PC-9 (cell line): ENCODE measurements around the gene KCNK15. TPM values are rescaled to one million over a fixed set of nuclear protein-coding genes. Genes with fewer than 3 reads are reported as not detected.

Experiments used
- BruUV-seq: library from RNA; stranded (reverse); fragments of 400-500 nt; replicated peaks from 2 replicates; lab custom pipeline; 2021; lab: Mats Ljungman, UMichigan
- CTCF ChIA-PET: fragments of 300-600 bp; sonication (Branson Sonifier 250); formaldehyde crosslinking; loops from one replicate; lab custom pipeline; 2022; ENCODE audit warnings: antibody characterized with exemption; lab: Charles Lee
- POLR2A ChIA-PET: fragments of 300-600 bp; sonication (Branson Sonifier 250); formaldehyde crosslinking; loops from one replicate; lab custom pipeline; 2022; ENCODE audit warnings: antibody characterized with exemption; ENCODE audit not compliant: unreplicated experiment; lab: Charles Lee
- DNase-seq, 2 experiments: peaks; one replicate each; pipeline versions ENCODE4 v3.0.0 to v3.0.0-alpha.2; 2015 to 2022; ENCODE audit warnings: mixed read lengths in 1 of 2
- H2AFZ ChIP-seq: fragments of 200-600 bp; sonication (generic); 2 replicates; pipeline ENCODE4 v1.8.1; 2017; ENCODE audit warnings: antibody characterized with exemption
- H3F3A ChIP-seq: fragments of 200-600 bp; sonication (generic); 2 replicates; pipeline ENCODE4 v1.8.1; 2017; ENCODE audit warnings: antibody characterized with exemption, mild to moderate bottlenecking, low read depth; ENCODE audit not compliant: insufficient read depth
- H3K27ac ChIP-seq: fragments of 200-600 bp; sonication (generic); 2 replicates; pipeline ENCODE4 v1.6.1; 2016; ENCODE audit warnings: mixed run types
- H3K27me3 ChIP-seq: fragments of 200-600 bp; sonication (generic); 2 replicates; pipeline ENCODE4 v1.6.1; 2016; ENCODE audit warnings: low read depth, mixed run types; ENCODE audit not compliant: insufficient read depth
- H3K36me3 ChIP-seq: fragments of 200-600 bp; sonication (generic); 2 replicates; pipeline ENCODE4 v1.6.1; 2016; ENCODE audit warnings: low read depth, mixed run types
- H3K4me1 ChIP-seq: fragments of 200-600 bp; sonication (generic); replicated peaks from 2 replicates; pipeline ENCODE4 v1.6.1; 2016; ENCODE audit warnings: mixed run types; ENCODE audit not compliant: insufficient read depth
- H3K4me2 ChIP-seq: fragments of 200-600 bp; sonication (generic); 2 replicates; pipeline ENCODE4 v1.6.1; 2017; ENCODE audit warnings: mixed run types
- H3K4me3 ChIP-seq: fragments of 200-600 bp; sonication (generic); 2 replicates; pipeline ENCODE4 v1.6.1; 2016; ENCODE audit warnings: mixed run types
- H3K79me2 ChIP-seq: fragments of 200-600 bp; sonication (generic); 2 replicates; pipeline ENCODE4 v1.6.1; 2017; ENCODE audit warnings: low read depth, mixed run types
- H3K9me2 ChIP-seq: fragments of 200-600 bp; sonication (generic); 2 replicates; pipeline ENCODE4 v1.8.1; 2017; ENCODE audit warnings: mild to moderate bottlenecking; ENCODE audit not compliant: insufficient read depth
- H3K9me3 ChIP-seq: fragments of 200-600 bp; sonication (generic); 2 replicates; pipeline ENCODE4 v1.8.1; 2016; ENCODE audit warnings: low read depth; ENCODE audit not compliant: insufficient read depth
- H4K20me1 ChIP-seq: fragments of 200-600 bp; sonication (generic); 2 replicates; pipeline ENCODE4 v1.8.1; 2017; ENCODE audit not compliant: insufficient read depth
- CTCF ChIP-seq: fragments of 200-600 bp; sonication (generic); conservative IDR thresholded peaks from 2 replicates; pipeline ENCODE4 v1.6.1; 2017; ENCODE audit warnings: mixed run types, antibody characterized with exemption, mild to moderate bottlenecking, moderate library complexity
- EZH2 ChIP-seq: fragments of 200-600 bp; sonication (generic); IDR thresholded peaks from 2 replicates; pipeline ENCODE4 v1.8.0; 2017; ENCODE audit warnings: antibody characterized with exemption, low read depth
- intact Hi-C: fragments of 100-400 bp; cut with micrococcal nuclease; formaldehyde crosslinking; loops from one replicate; pipeline ENCODE4 v1.10.0; 2022; ENCODE audit not compliant: unreplicated experiment
- total RNA-seq: library from RNA; stranded (reverse); gene quantifications from 2 replicates; pipeline ENCODE4 v1.2.3, GENCODE V29; 2021

The KCNK15 gene
- total RNA-seq, 1 experiment from 2014 or later, result 0.26 TPM

DNA sequence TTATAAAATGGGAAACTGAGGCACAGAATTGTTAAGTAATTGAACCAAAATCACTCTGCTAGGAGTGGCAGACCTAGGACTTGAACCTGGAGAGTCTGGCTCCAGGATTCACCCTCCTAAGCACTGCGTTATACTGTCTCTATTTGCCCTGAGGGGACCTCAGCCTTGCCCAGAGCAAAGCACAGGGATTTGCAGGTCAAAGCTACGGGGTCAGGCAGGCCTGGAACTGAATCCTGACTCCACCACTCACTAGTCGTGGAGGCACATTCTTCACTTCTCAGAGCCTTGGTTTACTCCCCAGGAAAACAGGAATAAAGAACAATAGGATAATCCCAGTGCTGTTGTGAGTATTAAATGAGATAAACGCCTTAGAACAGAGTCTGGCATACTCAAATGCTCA, 19.4 kb downstream of the KCNK15 start:
- Histone ChIP-seq H3K9me3 (no peaks in the 10 kb centered on the region), H3K27ac (no peak overlapping the region), H3F3A (no peaks in the 10 kb centered on the region), H3K27me3 (peaks cover 94% of the 10 kb centered on the region), H2AFZ (no peak overlapping the region), H3K4me2 (no peak overlapping the region), H3K36me3 (no peaks in the 10 kb centered on the region), H3K4me1 (no peaks in the 10 kb centered on the region; the same call in 1 of the 2 replicates), H3K4me3 (no peak overlapping the region), H3K79me2 (no peaks in the 10 kb centered on the region), H3K9me2 (no peaks in the 10 kb centered on the region), H4K20me1 (0 out of 2 replicates have a peak, but pooled peaks cover 4% of the 10 kb centered on the region)
- no peak for DNase-seq
- intact Hi-C loops, result no loop called here
- ChIA-PET POLR2A (no interaction called here), CTCF (no interaction called here)
- TF ChIP-seq CTCF, result no peak
- TF ChIP-seq EZH2, result no peak
- no TSS peak for BruUV-seq

DNA sequence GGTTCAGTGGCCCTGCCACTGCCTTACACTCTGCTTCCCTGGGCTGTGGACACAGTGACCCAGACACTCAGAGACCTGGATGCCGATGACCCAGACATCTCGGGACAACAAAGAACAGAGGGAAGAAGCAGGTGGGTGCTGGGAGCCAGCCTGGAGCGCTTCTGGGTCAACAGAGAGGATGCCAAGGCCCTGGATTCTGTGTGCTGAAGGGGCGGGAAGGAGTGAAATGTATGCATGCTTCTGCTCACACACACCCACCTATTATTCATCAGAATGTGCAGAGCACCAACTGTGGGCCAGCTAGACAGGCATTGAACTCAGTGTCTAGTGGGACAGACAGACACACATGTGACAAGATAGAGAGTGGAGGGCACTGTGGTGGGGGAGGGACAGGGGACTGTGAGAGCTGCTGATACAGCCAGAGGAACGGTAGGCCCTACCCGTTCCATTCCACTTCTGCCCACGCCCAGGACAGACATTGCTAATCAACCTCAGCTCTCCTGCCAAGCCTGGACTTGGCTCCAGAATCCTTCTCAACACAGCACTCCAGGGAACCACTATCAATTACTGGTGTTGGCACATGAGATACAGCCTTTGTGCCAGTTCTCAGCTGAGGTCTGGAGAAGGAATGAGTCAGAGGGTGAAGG, 20.2 kb downstream of the KCNK15 start:
- Histone ChIP-seq H4K20me1 (0 out of 2 replicates have a peak, but pooled peaks cover 4% of the 10 kb centered on the region), H3K27me3 (peaks cover 94% of the 10 kb centered on the region), H3K9me2 (no peaks in the 10 kb centered on the region), H3K79me2 (no peaks in the 10 kb centered on the region), H3K4me3 (no peak overlapping the region), H3K9me3 (no peaks in the 10 kb centered on the region), H3F3A (no peaks in the 10 kb centered on the region), H2AFZ (no peak overlapping the region), H3K27ac (no peak overlapping the region), H3K4me2 (no peak overlapping the region), H3K36me3 (no peaks in the 10 kb centered on the region), H3K4me1 (no peaks in the 10 kb centered on the region; the same call in 1 of the 2 replicates)
- intact Hi-C loops, result no loop called here
- TF ChIP-seq EZH2 (no peak), CTCF (no peak)
- no TSS peak for BruUV-seq
- POLR2A ChIA-PET, result no interaction called here
- peak; percentile 18 to 82 for DNase-seq
- CTCF ChIA-PET, result no interaction called here

DNA sequence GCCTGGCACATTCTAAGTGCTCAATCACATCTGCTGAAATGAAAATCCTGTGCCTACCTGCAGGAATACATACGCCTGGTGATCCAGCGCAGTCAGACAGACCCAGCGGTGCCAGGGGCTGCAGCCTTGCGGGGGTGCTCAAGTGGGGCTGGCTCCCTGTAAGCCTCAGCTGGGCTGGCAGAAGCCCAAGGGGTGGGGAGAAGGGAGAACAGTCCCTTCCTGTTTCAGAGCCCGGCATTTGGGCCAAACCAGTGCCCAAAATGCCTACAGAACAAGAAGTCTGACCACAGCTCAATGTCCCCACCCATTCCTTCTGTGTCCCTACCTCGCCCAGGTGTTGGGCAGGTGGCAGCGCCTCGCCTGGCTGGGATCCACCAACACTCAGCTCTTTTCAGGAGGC, 22.6 kb downstream of the KCNK15 start:
- H3K36me3 ChIP-seq, result no peaks in the 10 kb centered on the region
- no peaks in the 10 kb centered on the region for H3K79me2 ChIP-seq
- H4K20me1 ChIP-seq, result 0 out of 2 replicates have a peak, but pooled peaks cover 4% of the 10 kb centered on the region
- no peak overlapping the region for H3K27ac ChIP-seq
- no peaks in the 10 kb centered on the region; the same call in 1 of the 2 replicates for H3K4me1 ChIP-seq
- ChIA-PET POLR2A (no interaction called here), CTCF (no interaction called here)
- H3K27me3 ChIP-seq, result peaks cover 94% of the 10 kb centered on the region
- intact Hi-C loops, result no loop called here
- no peaks in the 10 kb centered on the region for H3K9me3 ChIP-seq
- no TSS peak for BruUV-seq
- H2AFZ ChIP-seq, result no peak overlapping the region
- H3K4me3 ChIP-seq, result no peak overlapping the region
- no peaks in the 10 kb centered on the region for H3K9me2 ChIP-seq
- no peak overlapping the region for H3K4me2 ChIP-seq
- H3F3A ChIP-seq, result no peaks in the 10 kb centered on the region
- TF ChIP-seq CTCF (no peak), EZH2 (no peak)
- no peak for DNase-seq
